Activated naive CD8-positive, alpha-beta T cell (primary cell): ENCODE data around the gene ADAMTSL2.

ENCODE experiments used
- H3K27ac Mint-ChIP-seq: one replicate; pipeline ENCODE4 v1.8.0; 2021; ENCODE audit warnings: mixed read lengths
- H3K27me3 Mint-ChIP-seq: one replicate; pipeline ENCODE4 v1.8.0; 2021; ENCODE audit warnings: mixed read lengths
- H3K36me3 Mint-ChIP-seq: one replicate; pipeline ENCODE4 v1.8.0; 2021; ENCODE audit warnings: mixed read lengths
- H3K4me1 Mint-ChIP-seq: one replicate; pipeline ENCODE4 v1.8.0; 2021; ENCODE audit warnings: low read depth, mixed read lengths
- H3K4me3 Mint-ChIP-seq: one replicate; pipeline ENCODE4 v1.8.0; 2021; ENCODE audit warnings: mild to moderate bottlenecking, mixed read lengths
- H3K9me3 Mint-ChIP-seq: one replicate; pipeline ENCODE4 v1.8.0; 2021; ENCODE audit warnings: low read depth, mixed read lengths

The ADAMTSL2 gene

DNA sequence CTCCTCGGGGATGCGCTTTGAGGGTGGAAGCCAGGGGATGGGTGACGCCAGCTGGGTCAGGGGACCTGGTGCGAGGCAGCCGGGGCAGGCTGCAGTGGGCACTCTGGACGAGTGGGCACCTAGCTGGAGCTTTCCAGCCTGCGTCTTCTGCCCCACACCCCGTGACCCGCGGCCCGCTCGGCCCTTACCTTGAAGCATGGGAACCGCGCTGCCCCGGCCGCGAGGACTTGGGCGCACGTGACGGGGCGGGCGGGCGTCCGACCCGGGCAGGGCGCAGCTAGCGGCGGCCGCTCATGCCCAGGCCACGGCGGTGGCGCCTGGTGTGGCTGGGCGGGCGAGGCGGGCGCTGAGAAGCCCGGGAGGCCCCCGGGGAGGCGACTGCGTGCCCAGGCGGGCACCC is 74.4 kb downstream of the ADAMTSL2 start:
- H3K4me3 Mint-ChIP-seq: no peak overlapping the region
- H3K36me3 Mint-ChIP-seq: no peaks in the 10 kb centered on the region
- H3K27ac Mint-ChIP-seq: no peak overlapping the region
- peaks cover 24% of the 10 kb centered on the region for H3K27me3 Mint-ChIP-seq
- no peaks in the 10 kb centered on the region for H3K9me3 Mint-ChIP-seq
- peaks cover 14% of the 10 kb centered on the region for H3K4me1 Mint-ChIP-seq

DNA sequence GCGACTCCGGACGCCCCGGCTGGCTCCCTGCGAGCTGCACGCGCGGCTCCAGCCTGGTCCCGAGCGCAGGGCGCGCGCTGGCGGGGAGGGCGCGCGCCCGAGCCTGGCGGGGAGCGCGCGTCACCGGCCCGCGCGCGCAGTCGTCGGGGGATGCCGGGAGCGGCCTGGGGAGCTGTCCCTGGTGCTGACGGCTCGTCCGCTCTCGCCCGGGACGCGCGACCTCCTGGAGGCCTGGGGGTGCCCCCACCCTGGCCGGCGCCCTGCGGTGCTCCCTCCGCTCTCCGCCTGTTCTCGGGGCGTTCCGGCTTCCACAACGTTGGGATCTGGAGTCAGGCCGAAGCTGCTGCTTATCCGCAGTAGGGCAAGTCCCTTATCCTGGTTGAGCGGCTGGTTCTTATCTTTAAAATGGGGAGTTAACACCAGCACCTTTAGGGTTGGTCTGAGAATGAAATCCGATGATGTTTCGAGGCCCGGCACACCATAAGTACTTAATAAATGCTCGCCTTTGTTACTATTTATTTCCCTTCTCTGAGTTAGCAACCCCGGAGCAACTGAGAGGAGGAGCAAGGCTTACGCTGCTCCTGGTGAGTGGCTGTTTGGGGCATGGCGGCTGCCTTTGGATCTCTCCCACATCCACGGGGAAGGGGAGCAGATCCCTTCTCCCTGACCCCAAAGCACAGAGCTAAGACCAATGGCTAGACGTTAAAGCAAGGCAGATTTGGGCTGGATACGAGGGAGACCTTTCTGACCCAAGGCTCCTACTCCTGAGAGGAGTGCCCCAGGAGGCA is 75.0 kb downstream of the ADAMTSL2 start, which contains the start of gene FAM163B:
Gene FAM163B, minus strand, starts transcription at position 79 of the 788 bp plus-strand sequence. CDS start 29,166 bp downstream, outside the sequence.
- peak within 1 kb of the TSS; percentile 44 for H3K4me3 Mint-ChIP-seq
- no peaks in the 10 kb centered on the region for H3K36me3 Mint-ChIP-seq
- no peak within 1 kb of the TSS for H3K27ac Mint-ChIP-seq
- peaks cover 21% of the 10 kb centered on the region for H3K27me3 Mint-ChIP-seq
- H3K9me3 Mint-ChIP-seq: no peaks in the 10 kb centered on the region
- H3K4me1 Mint-ChIP-seq: peaks cover 8% of the 10 kb centered on the region

DNA sequence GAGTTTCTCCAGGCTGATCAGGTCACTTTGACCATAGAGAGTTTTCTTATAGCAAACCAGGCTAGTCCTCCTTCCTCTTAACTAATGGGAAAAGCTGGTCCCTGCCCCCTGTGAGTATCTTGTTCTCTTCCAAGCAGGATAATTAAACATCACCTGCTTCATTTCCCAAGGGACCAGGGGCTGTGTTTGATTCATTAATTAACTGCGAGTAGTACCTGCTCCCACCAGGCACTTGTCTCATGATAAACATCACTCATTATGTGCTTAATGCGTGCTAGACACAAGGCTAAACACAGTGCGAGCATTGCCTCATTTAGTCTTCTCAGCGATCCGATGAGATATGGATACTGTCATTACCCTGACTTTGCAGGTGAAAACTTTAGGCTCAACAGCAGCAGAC is 76.3 kb downstream of the ADAMTSL2 start:
- Mint-ChIP-seq H3K4me3 (no peak overlapping the region), H3K9me3 (no peaks in the 10 kb centered on the region), H3K27ac (no peak overlapping the region), H3K27me3 (peaks cover 21% of the 10 kb centered on the region), H3K36me3 (no peaks in the 10 kb centered on the region), H3K4me1 (peaks cover 6% of the 10 kb centered on the region)

DNA sequence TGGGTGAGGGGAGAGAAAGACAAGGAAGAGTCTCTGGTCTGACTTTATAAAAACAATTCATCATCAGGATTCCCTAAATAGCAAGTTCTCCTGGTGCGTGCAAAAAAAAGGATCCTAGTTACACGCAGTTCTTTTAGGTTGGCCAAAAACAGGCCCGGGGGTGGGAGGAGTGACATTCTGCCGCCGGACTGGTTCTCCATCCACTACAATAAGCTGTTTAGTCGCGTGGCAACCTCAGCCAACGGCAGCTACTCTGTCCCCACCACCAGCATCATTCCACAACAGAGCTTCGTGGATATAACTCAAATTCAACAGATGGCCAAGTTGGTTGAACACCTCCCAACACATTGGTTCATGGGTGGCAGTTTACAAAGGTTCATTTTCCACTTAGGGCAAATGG is 77.5 kb downstream of the ADAMTSL2 start:
- peaks cover 6% of the 10 kb centered on the region for H3K4me1 Mint-ChIP-seq
- no peak overlapping the region for H3K4me3 Mint-ChIP-seq
- H3K9me3 Mint-ChIP-seq: no peaks in the 10 kb centered on the region
- no peak overlapping the region for H3K27ac Mint-ChIP-seq
- H3K36me3 Mint-ChIP-seq: no peaks in the 10 kb centered on the region
- H3K27me3 Mint-ChIP-seq: peaks cover 21% of the 10 kb centered on the region

DNA sequence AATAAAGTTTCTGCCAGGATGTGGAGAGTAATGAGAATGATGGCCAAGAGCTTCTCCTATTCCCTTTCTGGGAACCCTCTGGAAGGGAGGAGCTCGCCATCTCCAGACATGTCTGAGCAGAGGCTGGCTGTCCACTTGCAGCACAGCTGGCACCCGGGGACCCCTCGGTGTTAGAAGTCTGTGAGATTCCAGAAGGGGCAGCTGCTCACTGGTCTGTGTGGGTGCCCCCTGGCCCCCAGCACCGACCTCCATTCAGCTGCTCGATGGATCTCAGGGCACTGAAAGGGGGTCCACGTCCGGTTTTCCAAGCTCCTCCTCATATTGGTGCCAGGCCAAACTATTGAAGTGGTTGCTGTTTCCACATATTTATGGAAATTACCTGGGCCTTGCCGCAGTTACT is 78.3 kb downstream of the ADAMTSL2 start:
- Mint-ChIP-seq H3K27ac (no peak overlapping the region), H3K4me1 (peaks cover 6% of the 10 kb centered on the region), H3K27me3 (peaks cover 21% of the 10 kb centered on the region), H3K4me3 (no peak overlapping the region), H3K9me3 (no peaks in the 10 kb centered on the region), H3K36me3 (no peaks in the 10 kb centered on the region)

DNA sequence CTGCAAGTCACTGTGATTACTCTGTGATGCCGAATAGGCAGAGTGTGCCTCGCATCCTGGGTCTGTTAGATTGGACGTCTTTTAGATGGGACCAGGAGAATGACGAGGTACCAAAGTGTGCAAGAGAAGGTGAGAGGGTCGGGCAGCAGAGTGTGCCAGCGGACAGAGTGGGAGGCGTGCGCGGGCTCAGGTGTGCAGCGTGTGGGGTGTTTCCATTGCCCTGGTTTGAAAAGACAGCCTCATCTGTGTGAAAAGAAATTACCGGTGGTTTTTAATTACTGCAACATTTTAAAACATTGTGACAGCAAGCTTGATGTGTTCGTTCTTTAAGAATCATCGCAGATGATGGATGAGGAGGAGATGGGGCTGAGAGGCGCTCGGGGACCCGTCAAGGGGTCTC is 78.9 kb downstream of the ADAMTSL2 start:
- Mint-ChIP-seq H3K9me3 (no peaks in the 10 kb centered on the region), H3K4me1 (peaks cover 8% of the 10 kb centered on the region), H3K27me3 (peaks cover 19% of the 10 kb centered on the region), H3K27ac (no peak overlapping the region), H3K36me3 (no peaks in the 10 kb centered on the region), H3K4me3 (no peak overlapping the region)

DNA sequence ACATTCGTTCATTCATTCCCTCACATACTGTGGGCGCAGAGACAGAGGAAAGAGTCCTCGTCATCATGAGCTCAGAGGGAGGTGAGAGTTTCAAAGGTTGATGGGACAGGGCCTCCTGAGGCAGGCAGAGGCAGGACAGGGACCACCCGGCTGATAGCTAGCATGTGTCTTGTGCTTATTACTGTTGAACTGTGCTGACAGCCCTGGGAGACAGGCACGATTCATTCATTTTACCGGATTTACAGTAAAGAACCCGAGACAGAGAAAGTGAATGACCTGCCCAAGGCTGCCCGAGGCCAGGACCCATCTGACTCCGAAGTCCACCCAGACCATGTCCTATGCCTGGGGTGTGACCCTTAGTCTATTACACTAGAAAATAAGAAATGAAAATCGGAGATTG is 79.6 kb downstream of the ADAMTSL2 start:
- peaks cover 12% of the 10 kb centered on the region for H3K4me1 Mint-ChIP-seq
- no peak overlapping the region for H3K27ac Mint-ChIP-seq
- H3K27me3 Mint-ChIP-seq: peaks cover 18% of the 10 kb centered on the region
- no peak overlapping the region for H3K4me3 Mint-ChIP-seq
- no peaks in the 10 kb centered on the region for H3K9me3 Mint-ChIP-seq
- no peaks in the 10 kb centered on the region for H3K36me3 Mint-ChIP-seq

DNA sequence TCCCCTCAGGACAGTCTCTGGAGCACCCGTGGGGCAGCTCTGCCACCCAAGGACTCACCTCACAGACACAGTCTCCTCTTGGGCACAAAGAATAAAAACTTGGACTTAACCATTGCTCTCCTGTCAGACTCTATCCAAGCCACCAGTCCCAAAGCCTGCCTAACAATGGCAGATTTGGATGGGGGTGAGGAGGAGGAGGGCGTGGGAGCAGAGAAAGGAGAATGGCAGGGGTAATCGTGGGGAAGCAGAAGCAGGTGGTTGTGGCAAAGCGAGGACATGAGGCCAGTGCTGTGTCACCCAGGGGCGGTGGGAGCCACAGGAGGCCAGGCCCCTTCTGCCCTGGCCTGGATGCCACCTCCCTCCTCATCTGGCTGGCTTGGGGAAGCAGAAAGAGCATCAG is 80.2 kb downstream of the ADAMTSL2 start:
- Mint-ChIP-seq H3K36me3 (no peaks in the 10 kb centered on the region), H3K4me3 (no peak overlapping the region), H3K27me3 (peaks cover 15% of the 10 kb centered on the region)

DNA sequence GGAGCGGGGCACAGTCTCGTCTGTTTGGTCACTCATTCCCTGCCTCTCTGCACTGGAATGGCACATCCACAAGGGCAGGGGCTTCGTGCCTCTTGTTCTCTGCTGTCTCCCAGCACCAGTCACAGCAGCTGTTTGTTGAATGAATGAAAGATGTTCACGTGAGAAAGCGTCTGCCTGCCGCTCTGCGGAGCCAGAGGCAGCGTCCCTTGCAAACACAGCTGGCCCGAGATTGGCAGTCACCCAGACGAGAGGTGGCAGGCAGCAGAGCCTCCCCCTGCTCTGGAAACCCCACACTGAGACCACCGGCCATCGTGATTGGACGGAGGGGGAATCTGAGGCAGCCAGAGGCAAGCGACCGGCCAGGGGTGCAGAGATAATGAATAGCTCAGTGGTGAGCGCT is 80.7 kb downstream of the ADAMTSL2 start:
- Mint-ChIP-seq H3K36me3 (no peaks in the 10 kb centered on the region), H3K27ac (no peak overlapping the region), H3K4me1 (peaks cover 17% of the 10 kb centered on the region), H3K4me3 (no peak overlapping the region), H3K9me3 (no peaks in the 10 kb centered on the region), H3K27me3 (peaks cover 11% of the 10 kb centered on the region)

More for the DNA sequence above, 80.2 kb downstream of the ADAMTSL2 start:
- H3K4me1 Mint-ChIP-seq: peaks cover 15% of the 10 kb centered on the region
- no peaks in the 10 kb centered on the region for H3K9me3 Mint-ChIP-seq
- H3K27ac Mint-ChIP-seq: no peak overlapping the region

DNA sequence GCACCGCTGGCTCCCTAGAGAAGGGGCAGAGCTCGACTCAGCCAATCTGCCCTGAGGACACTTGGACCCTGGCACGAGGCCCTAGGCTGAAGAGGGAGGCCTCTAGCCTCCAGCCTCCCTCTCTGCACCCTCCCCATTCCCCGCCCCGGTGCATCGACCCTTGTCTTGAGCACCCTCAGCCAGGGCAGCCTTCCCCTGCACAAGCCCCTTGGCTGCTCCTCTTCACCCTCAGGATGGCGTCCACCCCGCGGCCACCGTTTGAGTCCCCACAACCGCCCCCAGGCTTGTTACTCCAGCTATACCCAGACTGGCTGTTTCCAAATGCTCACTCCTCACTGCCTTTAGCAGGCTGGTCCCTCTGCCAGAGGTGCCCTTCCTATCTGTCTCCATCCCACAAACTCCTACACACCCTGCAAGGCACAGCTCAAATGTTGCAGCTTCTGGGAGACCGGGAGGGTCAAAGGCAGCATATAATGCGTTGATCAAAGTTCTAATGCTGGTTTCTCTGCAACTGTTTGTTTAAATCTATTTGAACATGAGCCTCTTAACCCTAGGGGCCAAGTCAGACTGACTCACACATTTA is 81.2 kb downstream of the ADAMTSL2 start:
- peaks cover 7% of the 10 kb centered on the region for H3K27me3 Mint-ChIP-seq
- H3K4me3 Mint-ChIP-seq: no peak overlapping the region
- no peaks in the 10 kb centered on the region for H3K9me3 Mint-ChIP-seq
- H3K4me1 Mint-ChIP-seq: peaks cover 20% of the 10 kb centered on the region
- no peak overlapping the region for H3K27ac Mint-ChIP-seq
- no peaks in the 10 kb centered on the region for H3K36me3 Mint-ChIP-seq

DNA sequence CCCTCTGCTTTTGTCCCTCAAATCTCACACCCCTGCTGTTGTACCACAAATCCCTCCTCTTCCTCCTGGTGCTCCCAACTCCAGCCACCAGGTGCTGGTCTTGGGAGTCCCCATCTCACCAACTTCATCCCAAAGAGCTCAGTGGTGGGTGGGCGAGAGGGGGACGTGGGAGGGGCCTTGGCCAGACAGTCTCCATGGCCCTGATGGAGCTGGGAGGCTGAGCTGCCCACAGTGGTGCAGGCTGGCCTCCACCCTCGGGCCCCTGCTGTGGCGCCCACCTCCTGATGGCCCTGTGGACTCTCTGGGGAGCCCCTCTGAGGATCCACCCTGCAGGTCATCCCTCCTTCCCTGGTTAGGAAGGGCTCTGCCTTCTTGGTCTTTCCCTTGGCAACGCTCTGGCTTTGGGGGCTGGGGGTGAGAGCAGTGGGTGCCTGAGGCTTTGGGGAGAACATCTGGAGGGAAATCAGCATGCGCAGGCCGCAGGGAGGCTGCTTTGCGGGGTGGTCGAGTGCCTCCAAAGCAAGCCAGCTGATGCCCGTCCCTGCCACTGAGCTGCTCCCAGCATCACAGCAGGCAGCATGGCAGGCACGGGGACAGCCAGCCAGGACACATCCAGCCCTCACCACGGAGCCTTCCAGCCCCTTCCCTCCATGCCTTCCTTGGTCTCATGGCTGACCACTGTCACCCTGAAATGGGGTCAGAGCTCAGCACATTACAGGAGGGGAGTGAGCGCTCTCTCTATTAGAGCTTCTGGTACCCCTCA is 82.3 kb downstream of the ADAMTSL2 start:
- no peak overlapping the region for H3K4me3 Mint-ChIP-seq
- no peak overlapping the region for H3K27ac Mint-ChIP-seq
- H3K4me1 Mint-ChIP-seq: peaks cover 28% of the 10 kb centered on the region
- no peaks in the 10 kb centered on the region for H3K36me3 Mint-ChIP-seq
- no peaks in the 10 kb centered on the region for H3K9me3 Mint-ChIP-seq
- no peaks in the 10 kb centered on the region for H3K27me3 Mint-ChIP-seq

DNA sequence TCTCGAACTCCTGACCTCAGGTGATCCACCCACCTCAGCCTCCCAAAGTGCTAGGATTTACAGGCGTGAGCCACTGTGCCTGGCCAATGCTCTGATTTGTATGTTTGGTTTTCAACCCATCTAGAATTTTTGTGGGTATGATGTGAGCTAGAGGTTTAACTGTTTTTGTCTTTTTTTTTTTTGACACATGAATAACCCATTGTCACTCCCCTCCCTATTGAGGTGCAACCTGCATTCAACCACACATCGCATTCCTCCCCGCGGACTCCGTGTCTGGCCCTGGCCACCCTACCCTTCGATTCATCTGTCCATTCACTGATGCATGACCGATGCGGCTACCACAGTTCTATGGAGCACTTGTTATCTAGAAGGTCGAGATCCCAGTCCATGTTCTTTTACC is 84.2 kb downstream of the ADAMTSL2 start:
- H3K27me3 Mint-ChIP-seq: no peaks in the 10 kb centered on the region
- H3K36me3 Mint-ChIP-seq: no peaks in the 10 kb centered on the region
- no peak overlapping the region for H3K27ac Mint-ChIP-seq
- H3K4me1 Mint-ChIP-seq: peaks cover 37% of the 10 kb centered on the region
- H3K9me3 Mint-ChIP-seq: no peaks in the 10 kb centered on the region
- no peak overlapping the region for H3K4me3 Mint-ChIP-seq

DNA sequence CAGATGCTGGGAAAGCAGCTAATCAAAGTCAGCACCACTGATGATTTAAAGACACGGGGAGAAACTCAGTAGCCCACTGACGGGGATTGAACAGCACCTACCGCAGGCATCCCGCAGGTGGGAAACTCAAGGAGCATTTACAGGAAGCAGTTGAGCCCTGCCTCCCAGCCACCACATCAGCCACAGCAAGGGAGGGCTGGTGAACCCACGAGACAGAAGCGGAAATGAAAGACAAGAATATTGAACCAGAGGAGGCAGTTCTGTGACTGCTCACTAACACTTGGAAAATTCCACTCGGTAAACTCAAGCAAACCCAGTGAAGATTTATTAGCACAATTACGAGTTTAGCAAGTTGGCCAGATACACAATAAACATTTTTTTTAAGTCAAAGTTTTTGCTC is 85.3 kb downstream of the ADAMTSL2 start:
- Mint-ChIP-seq H3K27me3 (no peaks in the 10 kb centered on the region), H3K4me1 (peaks cover 37% of the 10 kb centered on the region), H3K4me3 (peak overlapping the region; percentile 69)

DNA sequence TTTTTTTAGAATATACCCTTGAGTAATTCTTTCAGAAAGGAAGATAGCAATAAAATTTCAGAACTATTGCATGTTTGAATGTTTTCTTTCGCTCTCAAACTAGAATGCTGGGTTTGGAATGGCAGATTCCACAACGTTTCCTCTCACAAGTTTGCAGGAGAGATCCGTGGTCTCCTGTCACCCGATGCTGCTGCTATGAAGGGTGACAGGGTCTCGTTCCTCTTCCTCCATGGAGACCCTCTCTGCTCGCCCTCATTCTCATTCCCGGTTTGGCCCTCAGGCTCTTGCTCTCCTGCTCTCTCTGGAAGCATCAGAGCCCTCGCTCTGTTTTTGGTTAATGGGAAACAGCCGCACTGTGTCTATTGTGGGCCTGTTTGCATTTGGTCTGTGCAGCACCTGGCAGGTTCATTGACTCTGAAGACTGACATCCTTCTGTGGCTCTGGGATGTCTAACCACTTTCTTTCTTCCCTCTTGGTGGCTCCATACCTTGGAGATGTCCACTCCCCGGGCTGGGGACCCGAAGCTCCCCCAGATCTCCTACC is 87.3 kb downstream of the ADAMTSL2 start:
- Mint-ChIP-seq H3K27me3 (no peaks in the 10 kb centered on the region), H3K4me1 (peaks cover 37% of the 10 kb centered on the region), H3K9me3 (peaks cover 8% of the 10 kb centered on the region), H3K4me3 (peak overlapping the region; percentile 27), H3K36me3 (peaks cover 8% of the 10 kb centered on the region), H3K27ac (peak overlapping the region; percentile 70)

More for the DNA sequence above, 85.3 kb downstream of the ADAMTSL2 start:
- H3K27ac Mint-ChIP-seq: peak overlapping the region; percentile 54
- H3K9me3 Mint-ChIP-seq: no peaks in the 10 kb centered on the region
- H3K36me3 Mint-ChIP-seq: no peaks in the 10 kb centered on the region

DNA sequence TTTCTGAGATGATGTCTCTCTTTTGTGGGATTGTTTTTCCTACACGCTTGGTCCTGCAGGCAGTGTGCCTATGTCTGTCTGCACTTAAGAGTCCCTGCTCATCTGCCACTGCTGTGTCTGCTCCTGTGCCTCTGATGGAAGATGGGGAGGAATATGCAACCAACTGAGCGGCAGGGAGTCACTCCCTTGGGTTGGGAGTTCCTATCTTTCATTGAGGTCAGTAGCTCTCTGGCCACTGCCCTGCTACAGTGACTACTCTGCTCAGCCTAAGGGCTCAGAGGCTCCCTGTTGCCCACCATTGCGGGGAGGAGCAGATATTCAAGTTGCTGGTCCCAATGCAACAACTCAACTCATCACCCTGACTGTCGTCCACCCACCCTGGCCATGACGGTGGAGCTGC is 88.1 kb downstream of the ADAMTSL2 start:
- Mint-ChIP-seq H3K27ac (peak overlapping the region; percentile 34), H3K4me1 (peaks cover 37% of the 10 kb centered on the region), H3K4me3 (no peak overlapping the region), H3K36me3 (peaks cover 8% of the 10 kb centered on the region), H3K27me3 (no peaks in the 10 kb centered on the region), H3K9me3 (peaks cover 13% of the 10 kb centered on the region)
